GM18499 (cell line): Measurements from ENCODE around the gene DHRS9.
A peak's percentile ranks its signal among the peaks of the same experiment; 100 is the strongest.
"Not testable (repeated sequence)": the region's sequence is repeated elsewhere in the genome, so short reads cannot be mapped to it uniquely, and the experiment has no call there.

ENCODE experiments used
- ATAC-seq: cut with Tn5 transposase; IDR thresholded peaks from one replicate; pipeline ENCODE4 v1.9.1; 2021; ENCODE audit warnings: moderate number of reproducible peaks; ENCODE audit not compliant: insufficient read depth, unreplicated experiment

The DHRS9 gene

GRCh38 chr2:169069341-169069740 lies at the start of gene DHRS9:
DHRS9 (plus strand) TSS chr2:169069563; CDS start chr2:169081582, 12,019 bp downstream.
- ATAC-seq, result no peak

GRCh38 chr2:169023161-169023560 lies 46.2 kb upstream of the DHRS9 start:
- no peak for ATAC-seq

- no peak for ATAC-seq
These were observed 43.3 kb upstream of the DHRS9 start for GRCh38 chr2:169026056-169026455.

DNA sequence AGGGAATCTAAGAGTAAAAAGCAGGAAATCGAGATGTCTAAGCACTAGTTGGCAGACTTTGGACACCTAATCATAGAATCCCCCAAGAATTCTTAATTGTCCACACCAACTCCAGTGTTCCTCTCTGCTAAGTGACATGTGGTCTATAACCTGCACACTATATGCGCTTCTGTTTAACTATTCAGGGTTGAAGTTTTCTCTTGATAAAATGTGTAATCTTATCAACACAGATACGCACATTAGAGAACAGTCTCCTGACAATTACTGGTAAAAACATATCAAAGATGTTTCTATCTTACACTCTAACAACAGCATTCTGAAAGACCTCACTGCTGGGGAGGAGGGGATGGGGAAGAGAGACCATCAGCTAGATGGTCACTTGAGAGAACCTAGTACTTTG lies 42.1 kb upstream of the DHRS9 start:
- ATAC-seq, result no peak

GRCh38 chr2:169029341-169029740 lies 40.0 kb upstream of the DHRS9 start:
- ATAC-seq, result no peak

- ATAC-seq, result no peak
These were observed 38.2 kb upstream of the DHRS9 start, which contains the start of gene ABCB11 for GRCh38 chr2:169031202-169031601. ABCB11 (minus strand) TSS chr2:169031324; CDS start chr2:169018125, 13,199 bp downstream.

GRCh38 chr2:169034256-169034655 lies 35.1 kb upstream of the DHRS9 start:
- ATAC-seq, result no peak

DNA sequence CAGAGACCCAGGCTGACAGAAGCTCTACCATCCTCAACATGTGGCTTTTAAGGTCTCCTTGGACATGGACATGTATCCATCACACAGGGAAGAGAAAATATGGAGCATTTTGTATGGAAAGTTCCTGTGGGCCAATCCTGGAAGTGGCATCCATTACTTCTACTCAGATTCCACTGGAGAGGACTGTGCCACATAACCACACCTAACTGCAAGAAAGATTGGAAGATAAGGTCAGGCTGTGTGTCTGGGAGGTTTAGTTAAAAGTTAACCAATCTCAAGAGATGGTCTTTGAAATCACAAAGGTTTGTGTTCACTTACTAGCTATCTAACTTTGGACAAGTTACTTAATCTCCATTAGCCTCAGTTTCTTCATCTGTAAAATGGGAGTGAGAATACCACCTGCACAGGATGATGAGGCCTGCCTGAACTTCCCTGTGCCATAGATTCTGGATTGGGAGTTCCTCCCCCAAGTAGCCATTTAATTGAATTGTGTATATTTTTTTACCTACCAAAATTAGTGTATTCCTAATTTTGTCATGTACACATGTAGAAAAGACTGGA lies 34.3 kb upstream of the DHRS9 start:
- ATAC-seq, result no peak

GRCh38 chr2:169035887-169036286 lies 33.5 kb upstream of the DHRS9 start:
- ATAC-seq, result no peak

DNA sequence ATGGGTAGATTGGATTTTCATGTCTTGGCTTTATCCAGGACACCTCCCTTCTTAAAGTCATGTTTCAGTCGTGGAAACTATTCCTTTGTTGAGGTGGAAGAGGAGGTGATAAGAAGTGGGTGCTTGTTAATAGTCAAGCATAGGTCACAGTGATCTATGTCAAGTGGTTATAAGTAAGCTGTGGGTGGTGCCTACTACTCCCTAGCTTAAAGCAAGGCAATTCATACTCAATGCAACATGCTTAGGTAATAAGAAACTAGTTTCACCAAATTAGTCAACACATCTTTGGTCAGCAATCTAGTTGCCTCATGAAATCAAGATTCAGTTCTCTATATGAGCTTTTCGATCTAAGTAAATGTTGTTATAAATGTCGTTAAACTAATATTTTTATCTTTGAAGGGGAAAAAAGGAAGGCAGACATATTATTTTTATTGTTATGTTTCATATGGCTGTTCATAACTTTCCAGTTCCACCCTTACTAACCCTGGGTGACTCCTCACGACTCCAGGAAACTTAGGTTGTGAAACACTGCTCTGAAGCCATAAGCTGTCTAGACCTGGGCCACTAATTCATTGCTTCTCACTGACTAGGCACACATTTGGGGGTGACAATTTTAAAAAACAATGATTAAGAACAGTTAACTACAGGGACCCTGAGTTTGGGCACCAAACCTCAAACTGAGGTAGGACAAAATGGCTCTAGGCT lies 32.5 kb upstream of the DHRS9 start:
- ATAC-seq, result peak; percentile 43

DNA sequence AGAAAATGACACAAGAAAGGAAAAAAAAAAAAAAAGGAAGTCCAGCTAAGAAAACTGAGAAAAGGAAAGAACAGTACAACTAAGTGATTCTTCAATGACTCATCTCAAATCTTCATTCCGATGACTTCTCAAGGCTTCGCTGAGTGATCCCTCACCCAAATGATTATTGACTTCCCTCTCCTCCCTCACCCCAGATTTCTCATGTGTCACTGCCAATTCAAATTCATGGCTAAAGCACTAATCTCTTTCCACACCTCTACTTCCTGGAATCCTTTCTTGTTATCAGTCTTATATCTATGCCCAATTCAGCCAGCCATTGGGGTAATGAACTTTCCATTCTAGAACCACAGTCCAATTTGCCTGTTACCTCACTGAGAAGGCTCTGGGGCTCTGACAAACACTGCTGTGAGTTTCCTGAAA lies 31.0 kb upstream of the DHRS9 start:
- ATAC-seq, result peak; percentile 48

DNA sequence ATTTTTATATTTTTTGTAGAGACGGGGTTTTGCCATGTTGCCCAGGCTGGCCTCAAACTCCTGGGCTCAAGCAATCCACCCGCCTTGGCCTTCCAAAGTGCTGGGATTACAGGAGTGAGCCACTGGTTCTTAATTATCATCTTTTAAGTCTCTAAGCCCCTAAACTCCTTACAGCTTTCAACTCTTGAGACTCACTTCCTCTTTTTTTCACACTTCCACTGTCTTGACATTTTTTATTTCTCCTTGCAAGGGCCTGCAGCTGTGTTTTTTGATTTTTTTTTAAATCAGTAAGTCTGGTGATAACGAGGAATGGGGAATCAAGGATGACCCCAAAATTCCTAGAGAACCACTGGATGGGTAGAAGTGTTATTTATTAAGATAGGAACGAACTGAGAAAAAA lies 29.7 kb upstream of the DHRS9 start:
- no peak for ATAC-seq

DNA sequence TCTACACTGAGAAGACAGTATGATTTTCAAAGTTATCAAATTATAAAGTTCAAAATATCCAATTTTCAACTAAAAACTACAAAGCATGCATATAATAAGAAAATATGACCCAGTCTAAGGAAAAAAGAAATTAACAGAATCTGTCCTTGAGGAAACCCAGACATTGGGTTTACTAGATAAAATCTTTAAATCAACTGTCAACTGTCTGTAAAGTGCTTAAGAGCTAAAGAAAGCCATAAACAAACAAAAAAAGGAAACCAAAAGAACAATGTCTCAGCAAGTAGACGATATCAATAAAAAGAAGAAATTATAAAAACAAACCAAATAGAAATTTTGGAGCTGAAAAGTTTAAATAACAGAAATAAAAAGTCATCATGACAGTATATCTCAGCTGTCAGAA lies 27.8 kb upstream of the DHRS9 start:
- no peak for ATAC-seq

GRCh38 chr2:169042856-169043255 lies 26.5 kb upstream of the DHRS9 start:
- no peak for ATAC-seq

- no peak for ATAC-seq
These were observed 22.8 kb upstream of the DHRS9 start for GRCh38 chr2:169046440-169047151.

- ATAC-seq, result no peak
These were observed 21.8 kb upstream of the DHRS9 start for GRCh38 chr2:169047256-169048250.

DNA sequence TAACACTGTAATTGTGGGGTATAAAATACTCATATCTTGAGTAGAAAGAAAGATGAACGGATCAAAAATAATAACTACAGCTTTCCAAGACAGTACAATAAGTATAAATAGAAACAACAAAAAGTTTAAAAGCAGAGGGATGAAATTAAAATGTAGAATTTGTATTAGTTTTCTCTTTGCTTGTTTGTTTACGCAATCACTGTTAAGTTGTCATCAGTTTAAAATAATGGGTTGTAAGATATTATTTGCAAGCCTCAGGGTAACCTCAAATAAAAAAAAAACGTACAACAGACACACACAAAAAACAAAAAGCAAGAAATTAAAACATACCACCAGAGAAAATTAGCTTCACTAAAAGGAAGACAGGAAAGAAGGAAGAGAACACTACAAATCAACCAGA lies 20.2 kb upstream of the DHRS9 start:
- ATAC-seq, result no peak

DNA sequence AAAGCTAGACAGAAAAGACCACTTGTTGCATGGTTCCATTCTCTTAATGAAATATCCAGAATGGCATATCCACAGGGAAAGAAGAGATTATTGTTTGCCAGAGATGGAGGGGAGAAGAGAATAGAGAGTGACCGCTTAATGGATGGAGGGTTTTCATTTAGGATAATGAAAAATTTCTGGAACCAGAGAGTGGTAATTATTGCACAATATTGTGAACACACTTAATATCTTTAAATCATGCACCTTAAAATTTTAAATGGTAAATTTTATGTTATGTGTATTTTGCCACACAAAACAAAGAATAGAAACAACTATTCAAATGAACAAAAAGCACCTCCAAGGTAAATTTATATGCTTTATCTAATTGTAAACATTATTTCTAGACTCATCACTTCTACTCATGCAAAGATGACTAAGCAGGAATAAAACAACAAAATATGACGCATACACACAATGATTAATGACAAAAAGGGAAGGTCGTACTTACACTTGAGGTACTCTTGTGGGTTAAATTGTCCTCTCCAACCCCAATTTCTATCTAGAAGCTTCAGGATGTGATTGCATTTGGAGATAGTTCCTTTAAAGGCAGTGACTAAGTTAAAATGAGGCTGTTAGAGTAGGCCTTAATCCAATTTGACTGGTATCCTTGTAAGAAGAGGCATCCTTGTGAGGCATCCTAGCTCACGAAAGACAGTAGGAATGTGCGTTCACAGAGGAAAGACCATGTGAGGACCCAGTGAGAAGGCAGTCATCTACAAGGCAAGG lies 18.7 kb upstream of the DHRS9 start:
- no peak for ATAC-seq

DNA sequence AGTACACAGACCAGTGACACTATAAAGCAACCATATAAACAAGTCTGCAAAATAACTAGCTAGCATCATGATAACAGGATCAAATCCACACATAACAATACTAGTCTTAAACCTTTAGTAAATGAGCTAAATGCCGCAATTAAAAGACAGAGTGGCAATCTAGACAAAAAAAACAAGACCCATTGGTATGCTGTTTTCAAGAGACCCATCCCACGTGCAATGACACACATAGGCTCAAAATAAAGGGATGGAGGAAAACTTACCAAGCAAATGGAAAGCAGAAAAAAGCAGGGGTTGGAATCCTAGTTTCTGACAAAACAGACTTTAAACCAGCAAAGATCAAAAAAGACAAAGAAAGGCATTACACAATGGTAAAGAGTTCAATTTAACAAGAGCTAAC lies 14.8 kb upstream of the DHRS9 start:
- ATAC-seq, result not testable (repeated sequence)

DNA sequence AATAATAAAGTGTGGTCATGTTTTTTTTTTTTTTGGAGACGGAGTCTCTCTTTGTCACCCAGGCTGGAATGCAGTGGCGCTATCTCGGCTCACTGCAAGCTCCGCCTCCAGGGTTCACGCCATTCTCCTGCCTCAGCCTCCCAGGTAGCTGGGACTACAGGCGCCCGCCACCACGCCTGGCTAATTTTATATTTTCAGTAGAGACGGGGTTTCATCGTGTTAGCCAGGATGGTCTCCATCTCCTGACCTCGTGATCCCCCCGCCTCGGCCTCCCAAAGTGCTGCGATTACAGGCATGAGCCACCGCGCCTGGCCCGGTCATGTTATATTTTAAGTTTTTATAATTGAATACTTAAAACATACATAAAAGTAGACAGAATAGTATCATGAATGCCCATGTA lies 5.2 kb upstream of the DHRS9 start:
- ATAC-seq, result not testable (repeated sequence)
